ENCODE data around the gene CTSD.

DNA sequence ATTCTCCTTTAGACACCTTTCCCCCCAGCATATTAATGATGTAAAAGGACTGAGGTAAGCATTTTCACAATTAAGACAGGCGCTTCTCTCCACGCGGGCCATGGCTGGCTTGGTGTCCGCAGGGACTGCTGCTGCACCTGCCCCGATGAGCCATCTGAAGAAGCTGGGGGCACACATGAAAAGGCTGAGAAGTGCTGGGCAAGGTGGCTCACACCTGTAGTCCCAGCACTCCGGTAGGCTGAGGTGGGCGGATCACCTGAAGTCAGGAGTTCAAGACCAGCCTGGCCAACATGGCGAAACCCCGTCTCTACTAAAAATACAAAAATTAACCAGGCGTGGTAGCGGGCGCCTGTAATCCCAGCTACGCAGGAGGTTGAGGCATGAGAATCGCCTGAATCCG lies 45.4 kb downstream of the CTSD start:
- no peak for TF ChIP-seq POLR2A (IDR thresholded peaks at IDR 0.05)
- TF ChIP-seq, protein P1, sequence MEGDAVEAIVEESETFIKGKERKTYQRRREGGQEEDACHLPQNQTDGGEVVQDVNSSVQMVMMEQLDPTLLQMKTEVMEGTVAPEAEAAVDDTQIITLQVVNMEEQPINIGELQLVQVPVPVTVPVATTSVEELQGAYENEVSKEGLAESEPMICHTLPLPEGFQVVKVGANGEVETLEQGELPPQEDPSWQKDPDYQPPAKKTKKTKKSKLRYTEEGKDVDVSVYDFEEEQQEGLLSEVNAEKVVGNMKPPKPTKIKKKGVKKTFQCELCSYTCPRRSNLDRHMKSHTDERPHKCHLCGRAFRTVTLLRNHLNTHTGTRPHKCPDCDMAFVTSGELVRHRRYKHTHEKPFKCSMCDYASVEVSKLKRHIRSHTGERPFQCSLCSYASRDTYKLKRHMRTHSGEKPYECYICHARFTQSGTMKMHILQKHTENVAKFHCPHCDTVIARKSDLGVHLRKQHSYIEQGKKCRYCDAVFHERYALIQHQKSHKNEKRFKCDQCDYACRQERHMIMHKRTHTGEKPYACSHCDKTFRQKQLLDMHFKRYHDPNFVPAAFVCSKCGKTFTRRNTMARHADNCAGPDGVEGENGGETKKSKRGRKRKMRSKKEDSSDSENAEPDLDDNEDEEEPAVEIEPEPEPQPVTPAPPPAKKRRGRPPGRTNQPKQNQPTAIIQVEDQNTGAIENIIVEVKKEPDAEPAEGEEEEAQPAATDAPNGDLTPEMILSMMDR (IDR thresholded peaks at IDR 0.05), result no peak
